Neuron (in vitro differentiated cells): ENCODE measurements around the gene SYNM.

Experiments used
- H2AFZ ChIP-seq: one replicate; pipeline ENCODE4 v1.6.1; 2013; ENCODE audit warnings: low read depth, mild to moderate bottlenecking, inconsistent platforms, low read length, moderate library complexity
- H3K27me3 ChIP-seq: one replicate; pipeline ENCODE4 v1.6.1; 2013; ENCODE audit warnings: low read length; ENCODE audit not compliant: insufficient read depth
- H3K36me3 ChIP-seq: one replicate; pipeline ENCODE4 v1.6.1; 2013; ENCODE audit warnings: low read length; ENCODE audit not compliant: insufficient read depth
- H3K4me1 ChIP-seq: one replicate; pipeline ENCODE4 v1.6.1; 2013; ENCODE audit warnings: low read length; ENCODE audit not compliant: insufficient read depth
- H3K4me3 ChIP-seq: 2 replicates; pipeline ENCODE4 v1.5.1; 2013; ENCODE audit warnings: mild to moderate bottlenecking, low read length, moderate library complexity
- H3K9me3 ChIP-seq: one replicate; pipeline ENCODE4 v1.6.1; 2013; ENCODE audit warnings: low read length

The SYNM gene

DNA sequence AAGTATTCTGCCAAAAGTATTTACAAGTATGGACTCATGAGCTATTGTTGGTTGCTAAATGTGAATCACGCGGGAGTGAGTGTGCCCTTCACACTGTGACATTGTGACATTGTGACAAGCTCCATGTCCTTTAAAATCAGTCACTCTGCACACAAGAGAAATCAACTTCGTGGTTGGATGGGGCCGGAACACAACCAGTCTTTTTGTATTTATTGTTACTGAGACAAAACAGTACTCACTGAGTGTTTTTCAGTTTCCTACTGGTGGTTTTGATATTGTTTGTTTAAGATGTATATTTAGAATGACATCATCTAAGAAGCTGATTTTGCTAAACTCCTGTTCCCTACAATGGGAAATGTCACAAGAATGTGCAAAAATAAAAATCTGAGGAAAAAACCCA is 30.3 kb downstream of the SYNM start:
- Histone ChIP-seq H3K27me3 (no peaks in the 10 kb centered on the region), H3K4me3 (no peak overlapping the region), H2AFZ (no peak overlapping the region), H3K36me3 (peaks cover 20% of the 10 kb centered on the region), H3K4me1 (peaks cover 14% of the 10 kb centered on the region), H3K9me3 (peaks cover 4% of the 10 kb centered on the region)

- H3K4me3 ChIP-seq = no peak overlapping the region
- H3K4me1 ChIP-seq = peaks cover 14% of the 10 kb centered on the region
- H3K9me3 ChIP-seq = no peaks in the 10 kb centered on the region
- peaks cover 13% of the 10 kb centered on the region for H3K36me3 ChIP-seq
- no peaks in the 10 kb centered on the region for H3K27me3 ChIP-seq
- no peak overlapping the region for H2AFZ ChIP-seq
These were observed 32.2 kb downstream of the SYNM start for GRCh38 chr15:99137111-99137546.

DNA sequence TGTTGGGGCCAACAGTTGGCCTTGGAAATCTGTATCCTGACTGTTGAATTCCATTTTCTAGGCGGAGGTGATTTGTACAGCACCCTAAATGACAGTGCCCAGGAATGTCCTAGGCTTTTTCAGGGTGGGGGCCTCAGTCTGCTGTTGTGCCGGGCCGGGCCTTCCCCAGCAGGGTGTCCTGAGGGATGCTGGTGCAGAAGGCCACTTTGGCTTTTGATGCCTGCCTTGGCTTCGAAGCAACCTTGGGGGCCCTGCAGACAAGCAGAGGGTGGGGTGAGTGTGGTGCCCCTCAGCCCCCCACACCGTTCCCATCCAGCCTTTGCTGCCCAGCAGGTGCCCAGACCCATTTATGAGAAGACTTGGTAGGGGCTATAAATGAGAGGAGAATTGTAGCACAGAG is 33.0 kb downstream of the SYNM start:
- no peak overlapping the region for H3K4me3 ChIP-seq
- H3K36me3 ChIP-seq = peaks cover 13% of the 10 kb centered on the region
- H3K4me1 ChIP-seq = peaks cover 19% of the 10 kb centered on the region

GRCh38 chr15:99138491-99138982 is 33.7 kb downstream of the SYNM start:
- Histone ChIP-seq H3K36me3 (peaks cover 13% of the 10 kb centered on the region), H3K27me3 (no peaks in the 10 kb centered on the region), H2AFZ (no peak overlapping the region)

More for the DNA sequence above, 33.0 kb downstream of the SYNM start:
- H3K9me3 ChIP-seq = no peaks in the 10 kb centered on the region
- H2AFZ ChIP-seq = no peak overlapping the region
- H3K27me3 ChIP-seq = no peaks in the 10 kb centered on the region

GRCh38 chr15:99139276-99139675 is 34.4 kb downstream of the SYNM start:
- Histone ChIP-seq H2AFZ (no peak overlapping the region), H3K36me3 (peaks cover 13% of the 10 kb centered on the region), H3K4me3 (no peak overlapping the region), H3K4me1 (peaks cover 30% of the 10 kb centered on the region), H3K9me3 (no peaks in the 10 kb centered on the region), H3K27me3 (no peaks in the 10 kb centered on the region)

More at GRCh38 chr15:99138491-99138982, 33.7 kb downstream of the SYNM start:
- no peaks in the 10 kb centered on the region for H3K9me3 ChIP-seq
- H3K4me1 ChIP-seq = peaks cover 23% of the 10 kb centered on the region
- H3K4me3 ChIP-seq = no peak overlapping the region

DNA sequence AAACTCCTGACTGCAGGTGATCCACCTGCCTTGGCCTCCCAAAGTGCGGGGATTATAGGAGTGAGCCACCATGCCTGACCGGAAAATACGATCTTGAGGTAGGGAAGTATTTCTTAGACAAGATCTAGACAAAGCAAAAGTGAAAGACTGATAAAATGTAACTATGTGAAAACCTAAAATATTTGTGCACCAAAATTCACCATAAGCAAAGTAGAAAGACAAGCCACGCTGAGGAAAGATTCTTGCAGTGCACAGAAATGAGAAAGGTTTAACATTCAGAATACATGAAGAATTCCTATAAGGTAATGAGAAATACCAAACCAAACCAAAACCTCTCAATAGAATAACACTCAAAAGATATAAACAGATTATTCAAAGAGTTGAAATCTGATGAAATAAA is 35.7 kb downstream of the SYNM start:
- Histone ChIP-seq H3K9me3 (no peaks in the 10 kb centered on the region), H3K36me3 (peaks cover 13% of the 10 kb centered on the region), H2AFZ (no peak overlapping the region), H3K4me3 (no peak overlapping the region), H3K27me3 (no peaks in the 10 kb centered on the region), H3K4me1 (peaks cover 19% of the 10 kb centered on the region)

DNA sequence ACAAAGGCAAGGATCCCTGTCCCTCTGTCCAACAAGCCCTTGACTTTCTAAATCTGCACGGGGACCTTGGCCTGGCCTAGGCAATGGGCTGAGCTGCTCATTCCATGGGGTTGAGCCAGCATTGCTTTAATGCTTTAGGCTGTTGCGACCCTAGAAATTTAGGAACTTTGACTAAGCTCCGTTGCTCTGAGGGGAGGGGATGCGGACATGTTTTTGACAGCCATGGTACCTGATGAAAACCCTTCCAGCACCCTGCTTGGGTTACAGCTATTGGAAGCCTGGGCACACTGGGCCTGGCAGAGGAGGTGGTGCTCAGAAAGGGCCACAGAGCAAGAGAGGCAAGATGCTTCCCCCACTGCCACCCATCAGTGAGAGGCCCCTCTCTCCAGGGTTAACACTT is 37.1 kb downstream of the SYNM start:
- no peak overlapping the region for H3K4me3 ChIP-seq
- H3K27me3 ChIP-seq = no peaks in the 10 kb centered on the region
- H3K9me3 ChIP-seq = no peaks in the 10 kb centered on the region

GRCh38 chr15:99142562-99142961 is 37.7 kb downstream of the SYNM start:
- no peak overlapping the region for H3K4me3 ChIP-seq
- no peaks in the 10 kb centered on the region for H3K9me3 ChIP-seq
- peaks cover 19% of the 10 kb centered on the region for H3K4me1 ChIP-seq
- H3K27me3 ChIP-seq = no peaks in the 10 kb centered on the region
- H3K36me3 ChIP-seq = no peaks in the 10 kb centered on the region
- H2AFZ ChIP-seq = no peak overlapping the region

More for the DNA sequence above, 37.1 kb downstream of the SYNM start:
- no peak overlapping the region for H2AFZ ChIP-seq
- peaks cover 19% of the 10 kb centered on the region for H3K4me1 ChIP-seq
- H3K36me3 ChIP-seq = peaks cover 6% of the 10 kb centered on the region

DNA sequence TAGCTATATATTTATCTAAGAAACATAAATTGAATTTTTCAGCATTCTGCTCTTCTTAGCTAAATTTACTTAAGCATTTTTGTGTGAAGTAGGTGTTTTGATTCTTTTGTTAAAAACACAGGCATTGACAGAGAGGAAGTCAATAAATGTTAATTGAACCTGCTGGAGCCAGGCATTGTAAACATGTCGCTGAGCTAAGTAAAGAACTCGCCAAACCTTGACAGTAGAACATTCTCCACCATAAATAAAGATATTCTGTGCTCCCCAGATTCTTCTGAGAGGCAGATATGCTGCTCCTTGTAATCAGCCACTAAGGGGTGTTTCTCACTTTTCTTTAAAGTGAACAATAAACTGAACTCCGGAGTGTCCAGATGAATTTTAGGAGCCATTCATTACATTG is 38.4 kb downstream of the SYNM start:
- Histone ChIP-seq H3K4me3 (no peak overlapping the region), H3K27me3 (no peaks in the 10 kb centered on the region), H3K9me3 (no peaks in the 10 kb centered on the region), H3K36me3 (no peaks in the 10 kb centered on the region), H3K4me1 (peaks cover 19% of the 10 kb centered on the region), H2AFZ (no peak overlapping the region)

DNA sequence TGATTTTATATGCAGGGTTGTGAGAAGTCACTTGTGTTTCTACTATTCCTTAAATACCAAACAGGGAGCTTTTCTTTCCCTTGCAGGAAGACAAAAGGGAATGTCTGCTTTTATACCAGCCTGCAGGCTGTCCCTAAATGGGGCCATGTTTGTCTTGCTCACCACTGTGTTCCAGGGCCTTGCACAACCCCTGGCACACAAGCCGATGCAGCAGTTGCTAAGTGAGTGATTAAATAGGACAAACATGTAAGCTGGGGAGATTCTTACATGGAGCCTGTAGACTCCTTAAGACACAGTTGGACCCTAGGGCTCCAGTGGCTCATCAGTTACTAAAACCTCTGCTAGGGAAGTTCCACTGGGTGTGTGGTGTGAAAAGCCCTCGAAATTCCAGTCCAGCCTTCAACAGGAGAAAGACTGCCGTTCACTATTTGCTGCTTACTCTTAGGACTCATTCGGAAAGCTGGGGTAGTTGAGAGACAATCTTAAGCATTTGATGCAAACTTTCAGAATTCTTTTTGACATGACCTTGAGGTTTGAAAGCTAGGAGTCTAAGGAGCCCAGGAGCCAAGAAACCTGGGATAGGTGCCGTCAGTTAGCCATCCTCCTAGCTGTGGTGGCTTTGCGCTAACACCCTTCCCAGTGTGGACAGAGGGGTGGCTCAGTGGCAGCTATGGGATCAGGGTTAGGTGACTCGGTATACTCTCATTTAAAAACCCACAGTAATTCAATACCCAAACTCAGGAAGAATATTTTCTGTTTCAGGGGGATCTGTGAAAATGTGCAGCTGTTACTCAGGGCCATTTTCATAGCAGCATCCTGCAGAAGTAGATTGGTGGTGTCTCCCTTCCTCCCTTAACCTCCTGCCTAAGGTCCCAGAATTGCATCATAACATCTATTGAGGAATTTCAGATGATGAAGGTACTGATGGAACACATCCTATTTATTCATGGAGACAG is 39.1 kb downstream of the SYNM start:
- Histone ChIP-seq H3K4me3 (no peak overlapping the region), H3K9me3 (no peaks in the 10 kb centered on the region), H3K36me3 (no peaks in the 10 kb centered on the region), H3K4me1 (peaks cover 19% of the 10 kb centered on the region), H3K27me3 (no peaks in the 10 kb centered on the region), H2AFZ (no peak overlapping the region)

DNA sequence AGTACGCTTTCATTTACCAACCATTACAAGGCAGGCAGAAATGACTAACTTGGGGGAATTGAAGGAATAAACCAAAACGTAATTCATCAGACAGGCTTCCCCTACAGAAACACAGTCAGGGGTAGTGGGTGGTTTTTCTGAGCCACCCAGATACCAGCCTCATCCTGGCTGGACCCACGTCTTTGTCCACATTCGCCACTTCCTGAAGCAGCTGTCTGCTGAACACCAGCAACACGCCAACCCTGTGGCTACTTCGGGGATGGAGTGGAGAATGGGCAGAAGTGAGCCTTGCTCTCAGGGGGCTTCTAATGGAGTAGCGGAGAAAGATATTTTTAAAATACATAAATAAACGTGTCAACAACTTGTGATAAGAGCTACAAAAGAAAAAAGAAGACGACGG is 40.1 kb downstream of the SYNM start:
- no peak overlapping the region for H2AFZ ChIP-seq
- H3K4me3 ChIP-seq = no peak overlapping the region
- H3K9me3 ChIP-seq = no peaks in the 10 kb centered on the region
- H3K36me3 ChIP-seq = no peaks in the 10 kb centered on the region
- peaks cover 16% of the 10 kb centered on the region for H3K4me1 ChIP-seq
- no peaks in the 10 kb centered on the region for H3K27me3 ChIP-seq

DNA sequence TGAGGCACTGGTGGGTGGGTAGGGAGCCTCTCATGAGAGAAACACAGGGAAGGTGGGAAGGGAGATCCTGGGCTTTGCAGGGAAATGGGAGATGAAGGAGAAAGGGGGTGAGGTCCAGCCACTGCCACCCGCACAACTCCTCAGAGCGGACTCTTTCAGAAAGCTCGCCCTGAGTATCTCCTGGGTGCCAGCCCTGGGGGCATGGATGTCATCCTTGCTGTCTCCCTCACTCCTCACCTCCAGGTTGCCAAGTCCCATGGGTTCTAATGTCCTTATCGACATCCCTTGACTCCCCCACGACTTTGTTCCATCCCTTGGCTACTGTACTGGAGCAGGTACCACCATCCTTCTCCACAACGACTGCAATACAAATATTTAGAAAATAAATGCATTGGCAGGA is 40.9 kb downstream of the SYNM start:
- H3K9me3 ChIP-seq = no peaks in the 10 kb centered on the region
- no peak overlapping the region for H3K4me3 ChIP-seq
- no peak overlapping the region for H2AFZ ChIP-seq
- H3K36me3 ChIP-seq = no peaks in the 10 kb centered on the region
- peaks cover 16% of the 10 kb centered on the region for H3K4me1 ChIP-seq
- no peaks in the 10 kb centered on the region for H3K27me3 ChIP-seq

- Histone ChIP-seq H3K27me3 (no peaks in the 10 kb centered on the region), H3K4me1 (peaks cover 16% of the 10 kb centered on the region), H3K9me3 (no peaks in the 10 kb centered on the region), H3K36me3 (no peaks in the 10 kb centered on the region), H2AFZ (no peak overlapping the region), H3K4me3 (no peak overlapping the region)
These were observed 41.8 kb downstream of the SYNM start for GRCh38 chr15:99146661-99147060.
